WTC11 (cell line): Measurements from ENCODE around the gene UTP3.

Experiments
- CREM ChIP-seq: sonication (generic); formaldehyde crosslinking; IDR thresholded peaks from 2 replicates; pipeline ENCODE4 v1.8.1; 2022; ENCODE audit warnings: mild to moderate bottlenecking, missing genetic modification reagents, moderate library complexity
- CTCF ChIP-seq: fragments of 200-600 bp; IDR thresholded peaks from 2 replicates; pipeline ENCODE4 v1.8.0; 2022; ENCODE audit warnings: antibody characterized with exemption
- E2F1 ChIP-seq: sonication (generic); formaldehyde crosslinking; IDR thresholded peaks from 2 replicates; pipeline ENCODE4 v1.8.0; 2022; ENCODE audit warnings: mild to moderate bottlenecking, missing genetic modification reagents
- ELF4 ChIP-seq: sonication (generic); formaldehyde crosslinking; IDR thresholded peaks from 2 replicates; pipeline ENCODE4 v1.8.1; 2022; ENCODE audit warnings: low read depth, mild to moderate bottlenecking, moderate library complexity, missing genetic modification reagents
- FOXJ3 ChIP-seq: sonication (generic); formaldehyde crosslinking; IDR thresholded peaks from 2 replicates; pipeline ENCODE4 v1.9.0; 2021; ENCODE audit warnings: missing genetic modification reagents, mild to moderate bottlenecking, borderline replicate concordance
- FOXP1 ChIP-seq: sonication (generic); formaldehyde crosslinking; IDR thresholded peaks from 2 replicates; pipeline ENCODE4 v1.8.0; 2022; ENCODE audit warnings: missing genetic modification reagents, mild to moderate bottlenecking, moderate library complexity, borderline replicate concordance
- GABPB1 ChIP-seq: sonication (generic); formaldehyde crosslinking; IDR thresholded peaks from 2 replicates; pipeline ENCODE4 v1.8.1; 2023; ENCODE audit warnings: mild to moderate bottlenecking, missing genetic modification reagents
- KAT7 ChIP-seq: sonication (generic); formaldehyde crosslinking; IDR thresholded peaks from 2 replicates; pipeline ENCODE4 v1.8.1; 2023; ENCODE audit warnings: missing genetic modification reagents, mild to moderate bottlenecking, borderline replicate concordance
- NR2C2 ChIP-seq: sonication (generic); formaldehyde crosslinking; IDR thresholded peaks from 2 replicates; pipeline ENCODE4 v1.8.0; 2022; ENCODE audit warnings: mild to moderate bottlenecking, missing genetic modification reagents
- STAT6 ChIP-seq: sonication (generic); formaldehyde crosslinking; conservative IDR thresholded peaks from 2 replicates; pipeline ENCODE4 v1.8.1; 2023; ENCODE audit warnings: mild to moderate bottlenecking, low read depth, missing genetic modification reagents, moderate library complexity
- ZNF416 ChIP-seq: fragments of 250-450 bp; sonication (Bioruptor Pico); IDR thresholded peaks from 2 replicates; pipeline ENCODE4 v1.9.0; 2021; ENCODE audit warnings: mild to moderate bottlenecking, inconsistent platforms

- TF ChIP-seq CTCF (no peak), E2F1 (no peak), CREM (no peak), FOXJ3 (CRISPR knock-in tag) (no peak), ELF4 (no peak), GABPB1 (CRISPR knock-in tag) (no peak), KAT7 (CRISPR knock-in tag) (no peak), FOXP1 (no peak), ZNF416 (CRISPR knock-in tag) (no peak), NR2C2 (no peak), STAT6 (CRISPR knock-in tag) (no peak)
These were observed 3.3 kb downstream of the UTP3 start for GRCh38 chr4:70691661-70692060.
